ENCODE results near the gene ST6GALNAC3.
A peak's percentile ranks its signal among the peaks of the same experiment; 100 is the strongest.

Gene ST6GALNAC3

GRCh38 chr1:76125473-76126219 is 51.1 kb downstream of the ST6GALNAC3 start:
- no peak overlapping the region for H4K8ac ChIP-seq (ENCODE audit: low read depth, low read length)
- no peak for DNase-seq
- no peak overlapping the region for H3K9ac ChIP-seq (ENCODE audit: low read length)
- H3K79me2 ChIP-seq (ENCODE audit: control insufficient read depth, insufficient read depth, low read length), result no peaks in the 10 kb centered on the region
- no peaks in the 10 kb centered on the region for H3K4me1 ChIP-seq (ENCODE audit: control insufficient read depth, low read depth, low read length)
- no peak overlapping the region for H3K4ac ChIP-seq (ENCODE audit: low read depth, low read length)
- no peak overlapping the region for H2BK5ac ChIP-seq (ENCODE audit: low read length)
- no peak overlapping the region for H3K23ac ChIP-seq (ENCODE audit: low read length)
- no peak overlapping the region for H3K4me3 ChIP-seq (ENCODE audit: low read length)
- no peaks in the 10 kb centered on the region for H3K36me3 ChIP-seq (ENCODE audit: control insufficient read depth, insufficient read depth, low read length)
- no peaks in the 10 kb centered on the region for H3K79me1 ChIP-seq (ENCODE audit: low read length)
- WGBS (ENCODE audit: extremely low coverage, insufficient coverage, low lambda C conversion rate), result no CpG with 5 or more reads among the region's 3 CpGs
- no peak overlapping the region for H3K18ac ChIP-seq (ENCODE audit: low read length)
- H2AK5ac ChIP-seq (ENCODE audit: low read length), result no peak overlapping the region
- no peak overlapping the region for H3K27ac ChIP-seq (ENCODE audit: low read depth, low read length)
- H3K27me3 ChIP-seq (ENCODE audit: insufficient read depth, low read length, poor library complexity), result no peaks in the 10 kb centered on the region
- H3K56ac ChIP-seq (ENCODE audit: low read length), result no peak overlapping the region
- H2BK120ac ChIP-seq (ENCODE audit: low read depth, low read length), result no peak overlapping the region
- no peak overlapping the region for H4K5ac ChIP-seq (ENCODE audit: low read length)
- no peak overlapping the region for H2BK15ac ChIP-seq (replicated peaks; ENCODE audit: low read depth)
- no peak overlapping the region for H3K4me2 ChIP-seq (ENCODE audit: low read length)

- H3K4me2 ChIP-seq (ENCODE audit: low read length), result no peak overlapping the region
- no peak overlapping the region for H2BK5ac ChIP-seq (ENCODE audit: low read length)
- H3K18ac ChIP-seq (ENCODE audit: low read length), result no peak overlapping the region
- no peak overlapping the region for H4K5ac ChIP-seq (ENCODE audit: low read length)
- H3K27ac ChIP-seq (ENCODE audit: low read depth, low read length), result no peak overlapping the region
- no peaks in the 10 kb centered on the region for H3K79me1 ChIP-seq (ENCODE audit: low read length)
- no peak overlapping the region for H2AK5ac ChIP-seq (ENCODE audit: low read length)
- H3K4me1 ChIP-seq (ENCODE audit: control insufficient read depth, low read depth, low read length), result no peaks in the 10 kb centered on the region
- no peak overlapping the region for H3K4ac ChIP-seq (ENCODE audit: low read depth, low read length)
- no peak overlapping the region for H2BK15ac ChIP-seq (replicated peaks; ENCODE audit: low read depth)
- H3K9ac ChIP-seq (ENCODE audit: low read length), result no peak overlapping the region
- no peaks in the 10 kb centered on the region for H3K36me3 ChIP-seq (ENCODE audit: control insufficient read depth, insufficient read depth, low read length)
- no peak overlapping the region for H3K56ac ChIP-seq (ENCODE audit: low read length)
- H2BK120ac ChIP-seq (ENCODE audit: low read depth, low read length), result no peak overlapping the region
- no CpG with 5 or more reads among the region's 5 CpGs for WGBS (ENCODE audit: extremely low coverage, insufficient coverage, low lambda C conversion rate)
- H3K23ac ChIP-seq (ENCODE audit: low read length), result no peak overlapping the region
- DNase-seq, result no peak
- no peaks in the 10 kb centered on the region for H3K79me2 ChIP-seq (ENCODE audit: control insufficient read depth, insufficient read depth, low read length)
- no peak overlapping the region for H3K4me3 ChIP-seq (ENCODE audit: low read length)
- no peak overlapping the region for H4K8ac ChIP-seq (ENCODE audit: low read depth, low read length)
- H3K27me3 ChIP-seq (ENCODE audit: insufficient read depth, low read length, poor library complexity), result no peaks in the 10 kb centered on the region
Measured at GRCh38 chr1:76128096-76128495, 53.5 kb downstream of the ST6GALNAC3 start.

- Histone ChIP-seq H3K23ac (ENCODE audit: low read length) (no peak overlapping the region), H3K79me2 (ENCODE audit: control insufficient read depth, insufficient read depth, low read length) (no peaks in the 10 kb centered on the region), H3K79me1 (ENCODE audit: low read length) (no peaks in the 10 kb centered on the region), H4K8ac (ENCODE audit: low read depth, low read length) (no peak overlapping the region), H3K9ac (ENCODE audit: low read length) (no peak overlapping the region), H3K4me3 (ENCODE audit: low read length) (no peak overlapping the region), H2BK15ac (replicated peaks; ENCODE audit: low read depth) (no peak overlapping the region), H3K36me3 (ENCODE audit: control insufficient read depth, insufficient read depth, low read length) (no peaks in the 10 kb centered on the region), H3K4me2 (ENCODE audit: low read length) (no peak overlapping the region), H3K27me3 (ENCODE audit: insufficient read depth, low read length, poor library complexity) (no peaks in the 10 kb centered on the region), H3K27ac (ENCODE audit: low read depth, low read length) (no peak overlapping the region), H3K18ac (ENCODE audit: low read length) (no peak overlapping the region), H2BK5ac (ENCODE audit: low read length) (no peak overlapping the region), H2BK120ac (ENCODE audit: low read depth, low read length) (no peak overlapping the region), H3K4me1 (ENCODE audit: control insufficient read depth, low read depth, low read length) (no peaks in the 10 kb centered on the region), H2AK5ac (ENCODE audit: low read length) (no peak overlapping the region), H3K4ac (ENCODE audit: low read depth, low read length) (no peak overlapping the region), H4K5ac (ENCODE audit: low read length) (no peak overlapping the region), H3K56ac (ENCODE audit: low read length) (no peak overlapping the region)
- DNase-seq, result peak; percentile 65
- no CpG with 5 or more reads among the region's 6 CpGs for WGBS (ENCODE audit: extremely low coverage, insufficient coverage, low lambda C conversion rate)
Measured at GRCh38 chr1:76129731-76130130, 55.2 kb downstream of the ST6GALNAC3 start.

DNA sequence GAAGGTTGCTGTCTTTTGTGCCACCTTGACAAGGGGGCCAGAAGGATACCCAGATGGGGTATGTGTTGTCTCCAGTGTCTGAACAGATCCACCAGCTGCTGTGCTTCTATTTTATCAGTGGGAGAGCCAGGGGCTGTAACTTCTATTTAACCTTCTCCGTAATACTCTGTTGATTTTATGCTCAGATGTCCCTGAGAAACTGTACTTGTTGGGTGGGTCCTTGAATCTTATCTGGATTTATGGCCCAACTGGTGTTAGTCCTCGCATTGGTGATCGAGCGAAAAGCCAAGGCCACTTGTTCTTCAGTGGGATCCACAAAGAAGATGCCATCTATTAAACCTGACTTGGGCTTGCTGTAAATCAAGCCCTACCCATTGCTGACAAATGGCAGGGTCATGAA is 56.4 kb downstream of the ST6GALNAC3 start:
- H3K9ac ChIP-seq (ENCODE audit: low read length), result no peak overlapping the region
- H3K79me1 ChIP-seq (ENCODE audit: low read length), result no peaks in the 10 kb centered on the region
- no peak overlapping the region for H3K18ac ChIP-seq (ENCODE audit: low read length)
- no peak overlapping the region for H3K27ac ChIP-seq (ENCODE audit: low read depth, low read length)
- no peaks in the 10 kb centered on the region for H3K79me2 ChIP-seq (ENCODE audit: control insufficient read depth, insufficient read depth, low read length)
- no peak overlapping the region for H3K23ac ChIP-seq (ENCODE audit: low read length)
- H2BK5ac ChIP-seq (ENCODE audit: low read length), result no peak overlapping the region
- no peak overlapping the region for H4K8ac ChIP-seq (ENCODE audit: low read depth, low read length)
- H4K5ac ChIP-seq (ENCODE audit: low read length), result no peak overlapping the region
- no peak overlapping the region for H2AK5ac ChIP-seq (ENCODE audit: low read length)
- H2BK120ac ChIP-seq (ENCODE audit: low read depth, low read length), result no peak overlapping the region
- no peaks in the 10 kb centered on the region for H3K36me3 ChIP-seq (ENCODE audit: control insufficient read depth, insufficient read depth, low read length)
- no CpG with 5 or more reads among the region's 4 CpGs for WGBS (ENCODE audit: extremely low coverage, insufficient coverage, low lambda C conversion rate)
- no peak overlapping the region for H3K56ac ChIP-seq (ENCODE audit: low read length)
- DNase-seq, result no peak
- H3K27me3 ChIP-seq (ENCODE audit: insufficient read depth, low read length, poor library complexity), result no peaks in the 10 kb centered on the region
- H3K4ac ChIP-seq (ENCODE audit: low read depth, low read length), result no peak overlapping the region
- H2BK15ac ChIP-seq (replicated peaks; ENCODE audit: low read depth), result no peak overlapping the region
- H3K4me3 ChIP-seq (ENCODE audit: low read length), result no peak overlapping the region
- H3K4me2 ChIP-seq (ENCODE audit: low read length), result no peak overlapping the region
- H3K4me1 ChIP-seq (ENCODE audit: control insufficient read depth, low read depth, low read length), result no peaks in the 10 kb centered on the region

- Histone ChIP-seq H3K4me1 (ENCODE audit: control insufficient read depth, low read depth, low read length) (no peaks in the 10 kb centered on the region), H3K4me3 (ENCODE audit: low read length) (no peak overlapping the region), H3K4me2 (ENCODE audit: low read length) (no peak overlapping the region), H3K27ac (ENCODE audit: low read depth, low read length) (no peak overlapping the region), H2AK5ac (ENCODE audit: low read length) (no peak overlapping the region), H3K23ac (ENCODE audit: low read length) (no peak overlapping the region), H3K9ac (ENCODE audit: low read length) (no peak overlapping the region), H4K5ac (ENCODE audit: low read length) (no peak overlapping the region), H4K8ac (ENCODE audit: low read depth, low read length) (no peak overlapping the region), H2BK15ac (replicated peaks; ENCODE audit: low read depth) (no peak overlapping the region), H3K4ac (ENCODE audit: low read depth, low read length) (no peak overlapping the region), H3K79me2 (ENCODE audit: control insufficient read depth, insufficient read depth, low read length) (no peaks in the 10 kb centered on the region), H3K18ac (ENCODE audit: low read length) (no peak overlapping the region), H2BK5ac (ENCODE audit: low read length) (no peak overlapping the region), H3K56ac (ENCODE audit: low read length) (no peak overlapping the region), H3K27me3 (ENCODE audit: insufficient read depth, low read length, poor library complexity) (no peaks in the 10 kb centered on the region), H3K36me3 (ENCODE audit: control insufficient read depth, insufficient read depth, low read length) (no peaks in the 10 kb centered on the region), H2BK120ac (ENCODE audit: low read depth, low read length) (no peak overlapping the region), H3K79me1 (ENCODE audit: low read length) (no peaks in the 10 kb centered on the region)
- no peak for DNase-seq
- no CpG with 5 or more reads among the region's 2 CpGs for WGBS (ENCODE audit: extremely low coverage, insufficient coverage, low lambda C conversion rate)
Measured at GRCh38 chr1:76133977-76134376, 59.4 kb downstream of the ST6GALNAC3 start.

- H3K27me3 ChIP-seq (ENCODE audit: insufficient read depth, low read length, poor library complexity), result no peaks in the 10 kb centered on the region
- no peak overlapping the region for H2BK120ac ChIP-seq (ENCODE audit: low read depth, low read length)
- DNase-seq, result no peak
- no peak overlapping the region for H2BK15ac ChIP-seq (replicated peaks; ENCODE audit: low read depth)
- H3K4me3 ChIP-seq (ENCODE audit: low read length), result no peak overlapping the region
- no peak overlapping the region for H4K5ac ChIP-seq (ENCODE audit: low read length)
- H3K79me1 ChIP-seq (ENCODE audit: low read length), result no peaks in the 10 kb centered on the region
- no peak overlapping the region for H3K27ac ChIP-seq (ENCODE audit: low read depth, low read length)
- H3K4me2 ChIP-seq (ENCODE audit: low read length), result no peak overlapping the region
- peaks cover 2% of the 10 kb centered on the region for H3K4me1 ChIP-seq (ENCODE audit: control insufficient read depth, low read depth, low read length)
- no peak overlapping the region for H3K18ac ChIP-seq (ENCODE audit: low read length)
- no peak overlapping the region for H3K9ac ChIP-seq (ENCODE audit: low read length)
- H3K79me2 ChIP-seq (ENCODE audit: control insufficient read depth, insufficient read depth, low read length), result no peaks in the 10 kb centered on the region
- H3K56ac ChIP-seq (ENCODE audit: low read length), result no peak overlapping the region
- no peak overlapping the region for H3K4ac ChIP-seq (ENCODE audit: low read depth, low read length)
- H3K36me3 ChIP-seq (ENCODE audit: control insufficient read depth, insufficient read depth, low read length), result no peaks in the 10 kb centered on the region
- H3K23ac ChIP-seq (ENCODE audit: low read length), result no peak overlapping the region
- no peak overlapping the region for H4K8ac ChIP-seq (ENCODE audit: low read depth, low read length)
- no CpG with 5 or more reads among the region's 3 CpGs for WGBS (ENCODE audit: extremely low coverage, insufficient coverage, low lambda C conversion rate)
- no peak overlapping the region for H2BK5ac ChIP-seq (ENCODE audit: low read length)
- no peak overlapping the region for H2AK5ac ChIP-seq (ENCODE audit: low read length)
Measured at GRCh38 chr1:76135835-76136234, 61.3 kb downstream of the ST6GALNAC3 start.

Measured in mesendoderm (in vitro differentiated cells).